Measurements from ENCODE around the gene PERM1.

DNA sequence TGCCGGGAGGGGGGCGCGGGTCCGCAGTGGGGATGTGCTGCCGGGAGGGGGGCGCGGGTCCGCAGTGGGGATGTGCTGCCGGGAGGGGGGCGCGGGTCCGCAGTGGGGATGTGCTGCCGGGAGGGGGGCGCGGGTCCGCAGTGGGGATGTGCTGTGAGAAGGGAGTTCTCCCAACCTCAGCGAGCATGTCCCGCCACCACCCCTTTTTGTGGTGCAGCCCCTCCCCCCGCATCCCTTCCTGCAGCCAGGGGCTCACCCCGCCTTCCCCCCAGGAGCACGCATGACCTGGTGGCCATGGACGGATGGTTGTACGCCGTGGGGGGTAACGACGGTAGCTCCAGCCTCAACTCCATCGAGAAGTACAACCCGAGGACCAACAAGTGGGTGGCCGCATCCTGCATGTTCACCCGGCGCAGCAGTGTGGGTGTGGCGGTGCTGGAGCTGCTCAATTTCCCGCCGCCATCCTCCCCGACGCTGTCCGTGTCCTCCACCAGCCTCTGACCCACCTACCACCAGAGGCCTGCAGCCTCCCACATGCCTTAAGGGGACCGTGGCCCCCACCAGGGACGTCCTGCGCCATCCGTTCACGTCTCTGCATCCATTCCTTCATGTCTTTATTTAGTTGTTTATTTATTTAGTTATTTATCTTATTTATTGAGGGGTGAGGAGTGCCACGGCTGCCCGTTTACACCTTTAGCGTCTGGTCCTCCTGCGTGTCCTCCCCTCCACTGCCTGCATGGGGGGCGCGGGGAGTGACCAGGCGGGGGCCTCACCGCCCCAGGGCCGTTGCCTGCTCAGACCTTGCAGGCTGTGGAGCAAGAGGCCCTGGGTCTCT is 17.0 kb downstream of the PERM1 start:
- TF ChIP-seq EZH2 (IDR thresholded peaks at IDR 0.05; ENCODE audit: insufficient read depth, poor library complexity, severe bottlenecking) (no peak), EZH2phosphoT487 (IDR thresholded peaks at IDR 0.05; ENCODE audit: insufficient read depth, low read depth) (no peak)

All from GM23248 (cell line).